Measurements from ENCODE around the gene ACOX3. TPM values are rescaled to one million over a fixed set of nuclear protein-coding genes. Genes with fewer than 3 reads are reported as not detected.

Gene ACOX3
- total RNA-seq, 1 donor from 2014 or later: 21.6 TPM

- ATAC-seq (no peak), DNase-seq (peak; percentile 38)
- H3K9me3 ChIP-seq: no peaks in the 10 kb centered on the region
- H3K4me3 ChIP-seq: no peak overlapping the region
- H3K27ac ChIP-seq: no peak overlapping the region
- no peak for TF ChIP-seq CTCF (IDR thresholded peaks at IDR 0.05)
- no peaks in the 10 kb centered on the region for H3K36me3 ChIP-seq
- no peaks in the 10 kb centered on the region for H3K27me3 ChIP-seq
- intact Hi-C loops (cut with DNase I): no loop called here
- H3K4me1 ChIP-seq: peaks cover 4% of the 10 kb centered on the region
Observed at GRCh38 chr4:8332038-8332857, 108.3 kb downstream of the ACOX3 start.

- H3K4me1 ChIP-seq: peaks cover 4% of the 10 kb centered on the region
- H3K4me3 ChIP-seq: no peak overlapping the region
- DNase-seq (peak; percentile 28), ATAC-seq (no peak)
- intact Hi-C loops (cut with DNase I): no loop called here
- H3K36me3 ChIP-seq: no peaks in the 10 kb centered on the region
- TF ChIP-seq CTCF (IDR thresholded peaks at IDR 0.05): no peak
- peaks cover 3% of the 10 kb centered on the region for H3K9me3 ChIP-seq
- no peaks in the 10 kb centered on the region for H3K27me3 ChIP-seq
- no peak overlapping the region for H3K27ac ChIP-seq
Observed at GRCh38 chr4:8331575-8331955, 109.0 kb downstream of the ACOX3 start.

- ATAC-seq (peak; percentile 59), DNase-seq (peak; percentile 69)
- Histone ChIP-seq H3K36me3 (no peaks in the 10 kb centered on the region), H3K4me3 (no peak overlapping the region), H3K4me1 (peaks cover 4% of the 10 kb centered on the region), H3K9me3 (peaks cover 6% of the 10 kb centered on the region), H3K27ac (no peak overlapping the region), H3K27me3 (no peaks in the 10 kb centered on the region)
- intact Hi-C loops (cut with DNase I): no loop called here
- TF ChIP-seq CTCF (IDR thresholded peaks at IDR 0.05): no peak
Observed at GRCh38 chr4:8330821-8331574, 109.5 kb downstream of the ACOX3 start.

GRCh38 chr4:8329859-8330761, 110.4 kb downstream of the ACOX3 start:
- Histone ChIP-seq H3K27ac (no peak overlapping the region), H3K4me1 (peaks cover 4% of the 10 kb centered on the region), H3K9me3 (peaks cover 6% of the 10 kb centered on the region), H3K4me3 (no peak overlapping the region), H3K27me3 (no peaks in the 10 kb centered on the region), H3K36me3 (no peaks in the 10 kb centered on the region)
- no peak for TF ChIP-seq CTCF (IDR thresholded peaks at IDR 0.05)
- ATAC-seq (no peak), DNase-seq (peak; percentile 59)
- intact Hi-C loops (cut with DNase I): no loop called here

GRCh38 chr4:8329560-8329858, 111.0 kb downstream of the ACOX3 start:
- DNase-seq (no peak), ATAC-seq (no peak)
- Histone ChIP-seq H3K4me1 (peaks cover 4% of the 10 kb centered on the region), H3K36me3 (no peaks in the 10 kb centered on the region), H3K27ac (no peak overlapping the region), H3K4me3 (no peak overlapping the region), H3K27me3 (no peaks in the 10 kb centered on the region), H3K9me3 (peaks cover 6% of the 10 kb centered on the region)
- intact Hi-C loops (cut with DNase I): no loop called here
- TF ChIP-seq CTCF (IDR thresholded peaks at IDR 0.05): no peak

Measured in upper lobe of right lung (tissue), 1 donor.